Measurements from ENCODE around the gene FBXW7.

Gene FBXW7

DNA sequence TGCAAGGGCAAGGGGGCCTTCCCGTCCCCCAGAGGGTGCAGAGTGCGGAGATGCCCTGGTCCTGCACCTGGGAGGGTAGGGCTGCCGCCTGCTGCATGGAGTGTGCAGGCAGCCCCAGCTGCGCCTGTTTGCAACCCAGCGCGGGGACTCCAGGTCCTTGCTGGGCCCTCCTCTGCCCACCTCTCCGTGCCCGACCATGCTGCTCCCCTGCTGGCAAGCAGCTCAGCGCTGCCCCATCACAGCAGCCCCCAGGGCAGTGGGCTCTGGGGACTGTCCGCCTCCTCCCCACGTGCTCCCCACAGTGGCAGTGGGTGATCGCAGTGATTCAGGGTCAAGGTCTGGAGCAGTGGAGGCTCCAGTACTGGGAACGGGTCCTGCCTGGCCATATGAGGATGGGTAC is 5.0 kb upstream of the FBXW7 start:
- DNase-seq = no peak

DNA sequence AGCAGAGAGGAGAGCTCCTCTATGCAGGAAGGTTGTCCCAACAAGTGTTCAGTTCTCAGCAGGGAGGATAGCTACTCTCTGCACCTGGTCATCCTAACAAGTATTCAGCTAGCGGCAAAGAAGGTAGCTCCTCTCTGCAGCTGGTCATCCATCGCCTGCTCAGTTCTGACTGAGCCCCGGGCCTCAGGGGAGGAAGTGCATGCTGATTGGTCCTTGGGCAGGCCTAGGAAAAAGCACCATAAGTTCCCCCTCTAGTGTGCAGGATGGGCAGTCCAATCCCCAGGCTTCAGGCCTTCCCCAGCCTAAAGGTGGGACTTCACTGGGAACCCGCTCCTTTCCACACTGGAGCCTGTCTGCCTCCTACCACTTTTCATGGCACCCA is 4.4 kb upstream of the FBXW7 start:
- DNase-seq = no peak

DNA sequence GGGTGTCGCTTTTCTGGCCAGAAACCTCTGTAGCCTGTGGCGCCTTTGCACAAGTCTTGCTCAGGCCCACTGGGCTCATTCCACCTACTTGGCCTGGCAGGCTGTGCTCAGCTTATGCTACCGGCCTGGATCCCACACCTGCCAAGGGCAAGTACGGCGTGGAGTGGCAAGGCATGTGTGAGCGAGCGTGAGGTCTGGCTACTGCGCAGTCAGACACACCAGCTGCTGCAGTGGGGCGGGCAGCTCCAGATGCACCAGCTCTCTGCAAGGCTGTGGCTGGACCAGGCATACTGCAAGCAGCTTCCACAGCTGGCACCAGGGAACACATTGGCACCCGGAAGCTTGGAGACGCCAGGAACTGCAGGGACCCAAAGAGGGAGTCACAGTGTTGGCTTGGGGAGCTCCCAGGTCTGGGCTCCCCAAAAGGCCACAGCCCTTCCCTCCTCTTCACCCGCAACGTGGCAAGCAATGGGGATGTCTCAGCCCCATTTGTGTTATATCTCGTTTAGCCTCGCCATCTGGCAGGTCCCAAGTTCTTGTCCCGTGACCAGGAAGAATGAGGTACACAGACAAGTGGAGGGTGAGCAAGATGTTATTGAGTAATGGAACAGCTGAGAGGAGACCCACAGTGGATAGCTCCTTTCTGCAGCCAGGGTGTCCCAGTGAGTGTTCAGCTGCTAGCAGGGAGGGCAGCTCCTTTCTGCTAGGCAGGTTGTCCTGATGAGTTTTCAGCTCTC is 3.8 kb upstream of the FBXW7 start:
- DNase-seq = no peak

DNA sequence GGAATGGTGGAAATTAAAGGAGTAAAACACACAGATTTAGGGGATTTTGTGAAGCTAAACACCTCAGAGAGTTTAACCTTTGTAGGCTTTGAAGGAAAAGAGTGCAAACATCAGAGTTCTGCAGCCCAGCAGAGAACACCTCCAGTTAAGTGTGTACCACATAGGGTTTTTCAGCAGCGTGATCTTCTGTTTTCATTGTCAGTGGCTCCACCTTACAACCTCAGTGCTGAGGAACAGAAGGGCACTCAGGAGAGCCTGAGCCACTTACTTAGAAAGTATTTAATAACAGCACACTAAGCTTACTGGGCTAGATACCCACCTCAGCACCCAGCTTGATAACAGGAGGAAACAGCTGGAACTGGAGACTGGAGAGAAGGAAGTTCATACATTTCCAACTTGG is 2.0 kb upstream of the FBXW7 start:
- DNase-seq = no peak

DNA sequence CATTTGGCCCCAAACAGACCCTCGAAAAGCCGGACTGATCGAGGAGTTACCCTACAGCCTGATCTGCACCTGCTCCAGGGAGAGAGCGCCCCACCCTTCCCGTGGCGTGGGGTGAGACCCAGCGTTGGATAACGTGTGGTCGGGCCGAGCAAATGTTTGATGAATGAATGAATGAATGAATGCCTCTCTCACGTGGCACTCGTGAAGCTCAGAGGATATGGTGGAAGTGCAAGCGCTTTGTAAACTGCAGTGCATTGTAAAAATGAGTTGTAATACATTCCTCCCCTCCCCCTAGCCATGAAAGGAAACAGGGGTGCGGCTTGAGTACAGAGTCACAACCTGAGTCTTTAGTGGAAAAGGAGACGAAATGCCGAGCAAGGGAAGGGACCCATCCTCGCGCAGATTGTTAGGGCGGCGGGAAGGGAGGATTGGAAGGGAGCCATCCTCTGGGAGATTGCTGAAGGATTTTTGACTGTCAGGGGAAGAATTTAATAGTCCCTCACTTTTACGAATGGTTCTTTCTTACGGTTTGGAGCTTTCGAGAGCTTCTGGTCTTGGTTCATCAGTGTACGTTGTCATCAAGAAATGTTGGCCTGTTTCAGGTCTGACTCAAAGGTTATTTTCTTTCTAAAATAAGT is 772 bp upstream of the FBXW7 start:
- peak in 5 of 6 experiments; percentile 62 to 95 (median 88) for DNase-seq

DNA sequence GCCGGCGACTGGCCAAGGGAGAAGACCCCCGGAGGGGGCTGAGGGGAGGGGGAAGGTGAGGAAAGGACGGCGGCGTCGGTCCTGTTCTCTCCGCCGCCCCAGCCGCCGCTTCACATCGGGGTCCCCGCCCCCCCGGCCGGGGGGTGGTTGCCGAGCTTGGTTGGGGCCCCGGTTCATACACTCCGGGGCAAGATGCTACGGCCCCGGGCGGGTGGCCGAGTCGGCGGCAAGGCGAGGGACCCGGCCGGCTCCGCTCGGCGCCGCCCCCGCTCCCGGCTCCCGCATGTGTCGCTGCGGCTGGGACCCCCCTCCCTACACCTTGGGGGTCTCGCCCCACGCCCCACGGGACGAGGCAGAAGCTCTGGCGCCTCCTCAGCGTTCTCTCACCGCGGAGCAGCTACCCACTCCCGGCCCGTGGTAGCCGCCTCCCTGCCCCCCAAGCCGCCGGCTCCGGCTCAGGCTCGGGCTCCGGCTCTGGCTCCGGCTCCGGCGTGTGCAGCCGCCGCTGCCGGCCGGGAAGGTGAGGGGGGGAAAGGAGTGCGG is 461 bp downstream of the FBXW7 start:
- DNase-seq = peak in 4 of 6 experiments; percentile 33 to 50 (median 40)

DNA sequence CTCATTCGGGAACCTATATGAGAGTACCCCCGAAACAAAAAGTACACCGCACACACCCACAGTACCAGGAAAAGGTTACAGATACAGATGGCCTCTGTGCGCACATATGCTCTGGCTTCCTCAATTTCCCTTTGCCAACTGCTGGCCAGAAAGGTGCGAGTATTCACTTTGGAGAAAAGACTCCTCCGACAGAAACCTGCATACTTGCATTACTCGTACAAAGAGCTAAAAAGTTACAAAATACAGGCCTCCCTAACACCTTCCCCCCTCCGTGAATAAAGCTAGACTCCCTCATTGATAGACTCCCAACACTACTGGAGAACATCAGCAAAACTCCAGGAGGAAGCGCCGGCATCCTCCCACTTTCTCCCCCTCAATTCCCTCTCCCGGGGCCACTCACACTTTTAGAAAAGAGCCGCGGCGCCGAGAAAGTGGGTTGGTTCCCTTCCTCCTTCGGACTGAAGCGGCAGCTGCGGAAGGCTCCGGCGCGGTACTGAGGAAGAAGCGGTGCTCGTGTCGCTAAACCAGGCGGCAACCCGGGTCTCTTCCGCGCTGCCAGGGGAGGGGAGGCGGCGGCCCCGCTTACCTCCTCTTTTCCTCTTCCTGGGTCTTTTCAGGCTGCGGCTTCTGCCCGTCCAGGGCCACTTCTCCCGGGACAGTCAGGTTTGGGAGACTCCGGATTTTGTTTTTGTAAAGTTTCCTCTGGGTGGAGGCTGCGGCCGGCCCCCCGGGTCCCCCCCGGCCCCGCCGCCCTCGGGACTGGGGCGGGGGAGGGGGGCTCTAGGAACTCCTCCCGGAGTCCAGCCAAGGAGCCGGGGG is 1.1 kb downstream of the FBXW7 start:
- DNase-seq = peak; percentile 30 to 58 (median 39)

DNA sequence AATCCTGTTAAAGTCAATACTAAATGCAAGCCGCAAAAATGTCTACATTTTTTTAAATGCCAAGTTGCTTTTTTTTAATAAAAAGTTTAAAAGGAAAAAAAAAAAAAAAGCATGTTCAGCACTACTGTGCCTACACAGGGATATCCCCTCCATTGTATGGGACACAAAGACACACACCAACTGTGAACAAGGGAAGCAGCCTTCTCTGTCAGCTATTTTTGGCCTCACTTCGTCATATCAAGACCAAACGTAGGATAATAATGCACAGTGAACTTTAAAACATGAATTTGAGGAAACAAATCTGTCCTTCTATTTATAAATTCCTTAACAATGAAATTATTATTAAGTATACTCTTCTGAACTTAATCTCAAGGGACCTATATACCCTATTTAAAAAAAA is 4.4 kb downstream of the FBXW7 start:
- no peak for DNase-seq

DNA sequence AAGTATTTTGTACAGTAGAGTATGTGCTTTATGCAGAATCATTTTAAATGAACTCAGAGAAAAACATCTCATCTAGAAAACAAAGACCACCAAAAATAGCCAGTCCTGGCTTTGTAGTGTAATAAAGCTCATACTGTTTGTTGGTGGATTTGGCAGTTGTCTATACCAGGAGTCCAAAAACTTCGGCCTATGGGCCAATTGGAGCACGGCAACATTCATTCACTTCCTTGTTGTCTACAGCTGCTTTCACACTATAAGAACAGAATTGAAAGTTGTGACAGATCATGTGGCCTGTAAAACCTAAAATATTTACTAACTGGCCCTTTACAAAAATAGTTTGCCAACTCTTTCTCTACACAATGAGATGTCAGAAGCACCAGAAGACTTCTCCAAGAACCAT is 5.3 kb downstream of the FBXW7 start:
- no peak for DNase-seq

DNA sequence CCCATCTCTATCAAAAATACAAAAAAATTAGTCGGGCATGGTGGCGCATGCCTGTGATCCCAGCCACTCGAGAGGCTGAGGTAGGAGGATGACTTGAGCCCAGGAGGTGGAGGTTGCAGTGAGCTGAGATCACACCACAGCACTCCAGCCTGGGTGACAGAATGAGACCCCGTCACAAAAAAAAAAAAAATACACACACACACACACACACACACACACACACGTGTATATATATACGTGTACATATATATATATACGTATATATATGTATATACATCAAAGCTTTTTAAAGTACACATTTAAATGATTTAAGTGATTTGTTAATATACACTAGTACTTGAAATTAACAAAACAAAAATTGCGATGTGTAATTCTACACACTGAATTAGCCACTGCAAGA is 6.0 kb downstream of the FBXW7 start:
- no peak for DNase-seq

DNA sequence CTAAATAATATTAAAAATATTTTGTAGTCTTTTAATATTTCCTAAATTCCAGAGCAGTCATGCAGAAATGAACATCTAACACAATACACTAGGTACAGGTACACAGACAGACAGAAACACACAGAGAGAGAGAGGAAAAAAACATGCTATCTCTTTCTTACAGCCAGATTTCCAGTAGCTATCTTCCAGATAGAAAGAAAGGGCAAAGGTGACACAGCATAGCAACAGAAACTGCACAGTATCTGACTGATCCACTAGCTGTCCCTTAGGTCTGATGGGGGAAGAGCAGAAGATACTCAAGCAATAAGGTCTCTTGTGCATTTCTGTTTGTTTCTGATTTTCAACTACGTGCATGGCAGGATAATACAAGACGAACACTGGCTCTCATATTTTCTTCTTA is 7.8 kb downstream of the FBXW7 start:
- no peak for DNase-seq

DNA sequence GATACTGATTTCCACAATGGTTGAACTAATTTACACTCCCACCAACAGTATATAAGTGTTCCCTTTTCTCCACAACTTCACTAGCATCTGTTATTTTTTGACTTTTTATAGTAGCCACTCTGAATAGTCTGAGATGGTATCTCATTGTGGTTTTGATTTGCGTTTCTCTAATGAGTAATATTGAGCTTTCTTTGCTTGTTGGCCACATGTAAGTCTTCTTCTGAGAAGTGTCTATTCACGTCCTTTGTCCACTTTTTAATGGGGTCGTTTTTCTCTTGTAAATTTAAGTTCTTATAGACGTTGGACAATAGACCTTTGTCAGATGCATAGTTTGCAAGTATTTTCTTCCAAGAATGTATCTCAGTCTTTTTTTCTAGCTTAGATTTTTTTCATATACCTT is 10.0 kb downstream of the FBXW7 start:
- DNase-seq = no peak

DNA sequence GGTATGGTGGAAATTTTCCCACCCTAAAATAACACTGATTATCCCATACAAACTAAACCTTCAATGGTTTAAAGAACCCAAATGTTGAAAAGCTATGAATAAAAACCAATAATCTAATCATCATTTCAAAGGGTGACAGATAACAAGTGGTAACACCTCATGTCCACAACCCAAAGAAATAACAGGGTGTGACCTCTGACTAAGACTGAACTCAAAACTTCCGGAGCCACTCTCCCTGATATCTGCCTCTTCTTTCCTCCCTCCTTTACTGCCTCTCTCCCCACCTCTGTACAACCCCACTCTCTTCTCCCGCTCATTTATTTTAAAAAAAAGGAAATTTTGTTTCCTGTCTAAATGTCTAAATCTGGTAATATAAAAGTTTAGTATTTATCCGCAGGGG is 11.5 kb downstream of the FBXW7 start:
- no peak for DNase-seq

DNA sequence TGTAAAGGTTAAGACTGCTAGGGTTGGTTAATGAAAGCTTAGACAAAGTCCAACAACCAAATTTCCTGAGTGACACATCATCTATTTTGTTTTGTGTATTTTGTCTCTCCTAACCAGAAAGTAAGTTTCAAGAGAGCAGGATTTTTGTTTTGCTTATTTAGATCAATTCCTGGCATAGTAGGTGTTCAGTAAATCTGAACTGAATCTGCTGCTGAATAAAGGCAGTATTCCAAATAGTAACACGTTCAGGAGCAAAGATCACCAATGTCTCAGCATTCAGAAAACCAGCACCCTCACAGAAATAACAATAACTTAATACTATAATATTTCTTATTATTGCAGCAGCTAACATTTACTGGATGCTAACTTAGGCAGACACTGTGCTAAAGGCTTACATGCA is 12.2 kb downstream of the FBXW7 start:
- DNase-seq = no peak

DNA sequence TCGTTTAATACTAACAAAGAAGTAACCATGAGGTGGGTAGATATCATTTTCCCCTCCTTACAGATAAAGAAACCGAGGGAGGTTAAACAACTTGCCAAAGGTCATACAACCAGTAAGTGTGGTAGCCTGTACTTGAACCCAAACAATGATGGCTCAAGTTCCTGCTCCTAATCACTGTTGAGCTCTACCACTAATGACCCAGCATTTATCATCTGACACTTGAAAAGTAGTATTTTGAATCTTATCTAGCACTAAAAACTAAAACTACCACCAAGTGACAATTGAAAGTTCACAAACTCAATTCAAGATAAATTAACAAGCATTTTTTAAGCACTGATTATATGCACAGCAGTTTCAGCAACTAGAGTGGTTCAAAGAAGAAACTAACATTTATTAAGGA is 13.1 kb downstream of the FBXW7 start:
- DNase-seq = no peak

DNA sequence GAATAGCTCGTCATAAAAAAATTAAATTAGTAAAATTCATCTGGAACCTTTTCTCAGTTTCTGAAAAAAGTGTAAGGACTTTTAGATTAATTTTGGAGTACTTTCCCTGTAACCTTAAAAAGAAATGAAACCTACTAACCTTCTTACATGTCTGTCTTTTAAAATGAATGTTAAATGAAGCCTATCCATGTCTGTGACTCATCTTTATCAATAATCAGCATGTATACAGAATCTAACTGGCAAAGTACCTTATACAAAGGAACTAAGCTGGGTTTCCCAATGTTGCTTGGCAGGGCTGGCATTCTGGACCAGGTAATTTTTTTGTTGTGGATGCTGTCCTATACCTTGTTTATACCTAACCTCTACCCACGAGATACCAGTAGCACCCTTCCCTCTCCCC is 13.6 kb downstream of the FBXW7 start:
- DNase-seq = no peak

DNA sequence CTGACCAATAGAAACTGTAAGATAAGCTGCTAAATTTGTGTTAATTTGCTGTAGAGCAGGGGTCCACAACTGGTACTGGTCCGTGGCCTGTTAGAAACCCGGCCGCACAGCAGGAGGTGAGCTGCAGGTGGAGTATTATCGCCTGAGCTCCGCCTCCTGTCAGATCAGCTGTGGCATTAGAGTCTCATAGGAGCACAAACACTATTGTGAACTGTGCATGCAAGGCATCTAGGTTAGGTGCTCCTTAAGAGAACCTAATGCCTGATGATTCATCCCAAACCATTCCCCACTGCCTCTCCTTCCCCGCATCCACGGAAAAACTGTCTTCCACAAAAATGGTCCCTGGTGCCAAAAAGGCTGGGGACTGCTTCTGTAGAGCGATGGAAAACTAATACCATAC is 19.7 kb downstream of the FBXW7 start:
- no peak for DNase-seq

DNA sequence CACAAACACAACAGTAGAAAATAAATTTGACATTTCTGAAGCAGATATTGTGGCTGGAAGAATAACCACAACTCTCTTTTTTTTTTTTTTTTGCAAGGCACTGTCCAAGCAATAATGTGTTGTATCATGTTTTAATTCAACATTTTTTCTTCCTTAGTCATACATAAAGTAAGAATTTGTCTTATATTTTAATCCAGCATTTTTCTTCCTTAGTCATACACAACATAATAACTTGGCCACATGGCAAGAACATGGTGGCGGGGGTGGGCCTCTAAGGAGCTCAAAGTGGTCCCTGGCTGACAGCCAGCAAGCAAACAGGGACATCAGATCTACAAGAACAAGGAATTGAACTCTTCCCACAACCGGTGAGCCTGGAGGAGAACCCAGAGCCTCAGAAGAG is 20.2 kb downstream of the FBXW7 start:
- no peak for DNase-seq

DNA sequence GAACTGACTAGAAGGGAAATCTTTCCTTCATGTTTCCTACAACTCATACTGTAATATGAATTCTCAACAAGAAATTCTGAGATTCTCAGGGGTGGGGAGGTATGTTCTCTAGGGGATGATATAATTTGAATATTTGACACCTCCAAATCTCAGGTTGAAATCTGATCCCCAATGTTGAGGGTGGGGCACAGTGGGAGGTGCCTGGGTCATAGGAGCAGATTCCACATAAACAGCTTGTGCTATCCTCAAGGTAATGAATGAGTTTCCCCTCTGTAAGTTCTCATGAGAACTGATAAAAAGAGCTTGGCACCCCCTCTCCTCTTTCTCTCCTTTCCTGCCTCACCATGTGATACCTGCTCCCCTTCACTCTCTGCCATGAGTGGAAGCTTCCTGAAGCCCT is 21.5 kb downstream of the FBXW7 start:
- DNase-seq = no peak

DNA sequence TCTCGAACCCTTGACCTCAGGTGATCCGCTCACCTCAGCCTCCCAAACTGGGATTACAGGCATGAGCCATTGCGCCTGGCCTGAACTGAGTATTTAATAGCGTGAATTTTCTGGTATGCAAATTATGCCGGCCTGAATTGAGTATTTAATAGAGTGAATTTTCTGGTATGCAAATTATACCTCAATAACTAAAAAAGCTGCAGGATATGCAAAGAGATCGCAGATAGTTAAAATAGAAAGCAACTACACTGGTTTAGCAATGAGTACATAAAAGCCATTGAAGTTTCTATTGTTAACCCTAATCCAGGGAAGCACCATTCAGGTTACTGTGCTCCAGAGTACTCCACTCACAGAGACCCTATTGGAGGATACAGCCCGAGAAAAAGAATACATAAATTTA is 22.8 kb downstream of the FBXW7 start:
- no peak for DNase-seq

DNA sequence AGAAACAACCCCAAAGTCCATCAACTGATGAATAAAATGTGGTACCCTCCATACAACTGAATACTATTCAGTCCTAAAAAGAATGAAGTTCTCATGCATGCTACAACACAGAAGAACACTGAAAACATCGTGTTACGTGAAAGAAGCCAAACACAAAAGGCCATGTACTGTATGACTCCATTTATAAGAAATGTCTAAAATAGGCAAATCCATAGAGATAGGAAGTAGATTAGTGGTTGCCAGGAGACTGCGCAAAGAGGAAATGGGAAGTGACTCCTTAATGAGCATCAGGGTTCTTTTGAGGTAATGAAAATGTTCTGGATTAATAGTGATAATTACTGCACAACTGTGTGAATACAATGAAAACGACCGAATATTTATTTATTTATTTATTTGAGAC is 23.4 kb downstream of the FBXW7 start:
- DNase-seq = no peak

DNA sequence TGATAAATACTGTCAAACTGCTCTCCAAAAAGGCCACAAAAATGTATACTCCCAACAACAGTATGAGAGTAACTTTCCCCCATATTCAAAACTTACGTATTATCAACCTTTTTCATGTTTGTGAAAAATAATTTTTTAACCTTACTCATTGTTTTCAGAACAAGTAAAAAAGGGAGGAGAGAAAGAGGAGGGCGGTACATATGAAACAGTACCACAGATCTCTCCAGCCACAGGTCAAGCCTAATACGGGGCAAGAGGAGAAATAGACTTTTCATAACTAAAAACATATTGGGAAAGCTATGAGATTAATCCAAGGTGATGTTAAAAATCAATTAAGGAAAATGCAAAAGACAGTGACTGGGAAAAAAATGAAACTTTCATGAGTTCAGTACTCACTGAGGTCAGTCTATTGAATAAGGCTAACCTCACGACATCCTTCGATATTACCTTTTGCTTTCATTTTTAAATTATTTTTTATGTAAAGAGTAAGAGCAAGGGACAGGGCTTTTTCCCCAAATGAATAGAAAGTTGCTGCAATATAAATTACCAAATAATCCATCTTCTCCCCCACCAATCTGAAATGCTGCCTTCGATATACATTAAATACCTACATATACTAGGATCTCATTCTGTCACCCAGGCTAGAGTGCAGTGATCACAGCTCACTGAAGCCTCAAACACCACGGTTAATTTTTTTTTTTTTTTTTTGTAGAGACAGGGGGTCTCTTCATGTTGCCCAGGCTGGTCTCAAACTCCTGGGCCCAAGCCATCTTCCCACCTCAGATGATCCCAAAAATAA is 25.3 kb downstream of the FBXW7 start:
- DNase-seq = no peak

Measured in stimulated activated naive CD4-positive, alpha-beta T cell (primary cell).